Parathyroid adenoma (tissue), 2 donors: ENCODE results near the gene ME3.

ENCODE experiments used
- H2AFZ ChIP-seq: fragments of 300-600 bp; sonication (generic); one replicate; pipeline ENCODE4 v1.7.0; 2017; ENCODE audit warnings: antibody characterized with exemption, mild to moderate bottlenecking
- H3K27ac ChIP-seq: fragments of 300-600 bp; sonication (generic); one replicate; pipeline ENCODE4 v1.7.0; 2017
- H3K27me3 ChIP-seq: fragments of 300-600 bp; sonication (generic); one replicate; pipeline ENCODE4 v1.7.0; 2017; ENCODE audit warnings: low read length; ENCODE audit not compliant: control insufficient read depth, insufficient read depth
- H3K36me3 ChIP-seq: fragments of 300-600 bp; sonication (generic); one replicate; pipeline ENCODE4 v1.7.0; 2017; ENCODE audit warnings: low read length; ENCODE audit not compliant: control insufficient read depth, insufficient read depth
- H3K4me1 ChIP-seq: fragments of 300-600 bp; sonication (generic); one replicate; pipeline ENCODE4 v1.7.0; 2017; ENCODE audit warnings: control low read depth
- H3K4me2 ChIP-seq: fragments of 300-600 bp; sonication (generic); one replicate; pipeline ENCODE4 v1.7.0; 2017; ENCODE audit warnings: low read length
- H3K4me3 ChIP-seq: fragments of 300-600 bp; sonication (generic); one replicate; pipeline ENCODE4 v1.7.0; 2017; ENCODE audit warnings: low read depth, low read length
- H3K79me2 ChIP-seq: fragments of 300-600 bp; sonication (generic); one replicate; pipeline ENCODE4 v1.7.0; 2017; ENCODE audit warnings: control low read depth
- H3K9ac ChIP-seq: fragments of 300-600 bp; sonication (generic); one replicate; pipeline ENCODE4 v1.7.0; 2017; ENCODE audit warnings: mild to moderate bottlenecking
- H3K9me3 ChIP-seq: fragments of 300-600 bp; sonication (generic); one replicate; pipeline ENCODE4 v1.7.0; 2017; ENCODE audit warnings: low read length; ENCODE audit not compliant: control insufficient read depth
- TF ChIP-seq, protein P1 (sequence below): fragments of 300-600 bp; sonication (generic); IDR thresholded peaks from one replicate; pipeline ENCODE4 v1.7.0; 2017; ENCODE audit warnings: antibody characterized with exemption, mild to moderate bottlenecking
- donor health status: primary hyperparathyroidism.

ME3 gene

DNA sequence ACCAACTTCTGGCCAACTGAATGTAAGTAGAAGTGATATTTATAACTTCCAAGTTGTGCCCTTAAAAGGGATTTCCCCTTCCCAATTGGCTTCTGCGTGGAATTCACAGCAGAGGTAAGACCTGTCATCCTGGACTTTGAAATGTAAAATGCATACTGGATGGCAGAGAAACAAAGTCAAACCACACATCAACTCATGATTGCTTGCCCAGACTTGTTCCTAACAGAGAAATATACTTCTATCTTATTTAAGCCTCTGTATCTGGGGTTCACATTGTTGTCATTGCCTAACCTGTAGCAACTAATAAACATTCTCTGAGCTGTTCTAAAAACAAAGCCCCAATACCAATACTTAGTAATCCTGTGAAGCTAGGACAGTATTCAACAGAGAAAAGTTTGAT lies 6.2 kb downstream of the ME3 start:
- Histone ChIP-seq H3K79me2 (no peaks in the 10 kb centered on the region), H3K4me1 (peaks cover 17% of the 10 kb centered on the region), H3K9ac (no peak overlapping the region), H3K4me2 (no peak overlapping the region), H3K36me3 (no peaks in the 10 kb centered on the region), H3K9me3 (no peaks in the 10 kb centered on the region), H3K27ac (no peak overlapping the region), H2AFZ (no peak overlapping the region), H3K4me3 (no peak overlapping the region), H3K27me3 (no peaks in the 10 kb centered on the region)
- TF ChIP-seq, protein P1, sequence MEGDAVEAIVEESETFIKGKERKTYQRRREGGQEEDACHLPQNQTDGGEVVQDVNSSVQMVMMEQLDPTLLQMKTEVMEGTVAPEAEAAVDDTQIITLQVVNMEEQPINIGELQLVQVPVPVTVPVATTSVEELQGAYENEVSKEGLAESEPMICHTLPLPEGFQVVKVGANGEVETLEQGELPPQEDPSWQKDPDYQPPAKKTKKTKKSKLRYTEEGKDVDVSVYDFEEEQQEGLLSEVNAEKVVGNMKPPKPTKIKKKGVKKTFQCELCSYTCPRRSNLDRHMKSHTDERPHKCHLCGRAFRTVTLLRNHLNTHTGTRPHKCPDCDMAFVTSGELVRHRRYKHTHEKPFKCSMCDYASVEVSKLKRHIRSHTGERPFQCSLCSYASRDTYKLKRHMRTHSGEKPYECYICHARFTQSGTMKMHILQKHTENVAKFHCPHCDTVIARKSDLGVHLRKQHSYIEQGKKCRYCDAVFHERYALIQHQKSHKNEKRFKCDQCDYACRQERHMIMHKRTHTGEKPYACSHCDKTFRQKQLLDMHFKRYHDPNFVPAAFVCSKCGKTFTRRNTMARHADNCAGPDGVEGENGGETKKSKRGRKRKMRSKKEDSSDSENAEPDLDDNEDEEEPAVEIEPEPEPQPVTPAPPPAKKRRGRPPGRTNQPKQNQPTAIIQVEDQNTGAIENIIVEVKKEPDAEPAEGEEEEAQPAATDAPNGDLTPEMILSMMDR: no peak

DNA sequence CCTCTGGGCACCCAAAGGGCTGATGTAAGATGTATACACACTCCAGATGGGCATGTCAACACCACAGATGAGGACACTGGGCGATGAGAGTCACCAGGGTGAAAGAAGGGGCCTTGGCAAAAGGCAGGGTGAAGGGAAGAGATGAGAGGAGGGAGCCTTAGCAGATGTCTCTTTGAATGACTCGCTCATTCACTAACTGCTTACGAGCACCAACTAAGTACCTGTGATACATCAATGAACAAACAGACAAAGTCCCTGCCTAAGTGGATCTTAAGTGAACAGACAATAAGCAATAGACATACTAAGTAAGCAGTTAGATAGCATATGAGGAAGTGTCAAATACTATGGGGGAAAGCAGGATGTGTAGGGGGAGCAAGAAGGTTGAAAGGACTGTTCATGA lies 7.5 kb downstream of the ME3 start:
- TF ChIP-seq, protein P1: no peak
- Histone ChIP-seq H3K79me2 (no peaks in the 10 kb centered on the region), H3K4me1 (peaks cover 12% of the 10 kb centered on the region), H3K36me3 (no peaks in the 10 kb centered on the region), H3K4me3 (no peak overlapping the region), H2AFZ (no peak overlapping the region), H3K27me3 (no peaks in the 10 kb centered on the region), H3K27ac (no peak overlapping the region), H3K9me3 (no peaks in the 10 kb centered on the region), H3K4me2 (no peak overlapping the region), H3K9ac (no peak overlapping the region)

DNA sequence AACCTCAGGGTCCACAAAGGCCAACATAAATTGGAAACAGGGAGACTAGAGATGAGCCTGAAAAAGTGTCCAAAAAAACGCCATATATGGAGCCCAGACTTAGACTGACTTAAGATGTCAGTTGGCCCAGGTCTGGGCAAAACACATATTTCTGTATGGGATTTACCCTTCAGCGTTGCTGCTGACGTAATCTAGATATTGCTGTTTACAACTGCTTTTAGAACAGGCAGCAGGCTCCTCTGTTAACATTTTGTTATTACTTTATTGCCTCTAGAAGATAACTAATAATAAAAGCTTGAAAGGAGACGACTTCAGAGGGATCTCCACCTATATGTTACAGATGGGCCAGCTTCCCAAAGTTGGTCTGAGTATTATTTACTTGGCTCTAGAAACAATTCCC lies 8.7 kb downstream of the ME3 start:
- Histone ChIP-seq H3K27ac (no peak overlapping the region), H3K4me3 (no peak overlapping the region), H3K36me3 (no peaks in the 10 kb centered on the region), H3K4me2 (no peak overlapping the region), H3K9ac (no peak overlapping the region), H2AFZ (no peak overlapping the region), H3K79me2 (no peaks in the 10 kb centered on the region), H3K9me3 (no peaks in the 10 kb centered on the region), H3K4me1 (peaks cover 7% of the 10 kb centered on the region), H3K27me3 (no peaks in the 10 kb centered on the region)
- TF ChIP-seq, protein P1: no peak

DNA sequence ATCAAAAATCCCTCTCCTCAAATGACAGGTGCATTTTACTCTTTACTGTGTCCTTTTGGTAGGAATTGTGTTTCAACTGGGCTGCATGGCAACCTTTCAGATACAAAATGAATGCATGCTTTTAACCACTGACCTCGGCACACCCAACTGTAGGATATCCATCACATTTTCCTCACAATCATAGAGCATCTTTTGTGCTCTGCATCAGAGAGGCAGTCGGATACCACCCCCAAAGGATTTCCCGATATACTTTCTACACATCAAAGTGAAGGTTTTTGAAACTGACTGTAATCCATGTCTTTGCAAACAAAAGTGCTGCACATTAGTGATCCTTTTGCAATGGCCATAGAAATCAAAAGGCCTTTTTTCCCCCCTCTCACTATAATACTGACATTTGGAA lies 9.1 kb downstream of the ME3 start:
- Histone ChIP-seq H2AFZ (no peak overlapping the region), H3K4me1 (peaks cover 2% of the 10 kb centered on the region), H3K4me2 (no peak overlapping the region), H3K9me3 (no peaks in the 10 kb centered on the region), H3K9ac (no peak overlapping the region), H3K27ac (no peak overlapping the region), H3K36me3 (no peaks in the 10 kb centered on the region), H3K27me3 (no peaks in the 10 kb centered on the region), H3K4me3 (no peak overlapping the region), H3K79me2 (no peaks in the 10 kb centered on the region)
- TF ChIP-seq, protein P1: no peak

DNA sequence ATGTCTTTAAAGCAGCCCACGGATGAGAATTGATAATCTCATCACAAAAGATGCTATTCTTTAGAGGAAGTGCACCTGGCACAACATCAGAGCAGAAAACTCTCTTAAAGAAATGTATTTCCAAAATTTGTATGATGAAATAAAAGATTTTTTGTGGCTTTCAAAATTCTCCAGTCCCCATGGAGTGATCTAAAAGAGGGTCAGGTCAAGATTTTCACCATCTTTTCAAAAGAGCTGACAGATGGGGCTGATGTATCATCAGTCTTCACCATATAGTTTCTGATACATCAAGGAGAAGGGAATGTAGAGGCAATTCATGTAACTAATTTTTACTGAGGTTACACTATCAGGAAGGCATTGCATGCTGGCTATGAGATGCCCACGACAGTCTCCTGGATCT lies 11.7 kb downstream of the ME3 start:
- H3K79me2 ChIP-seq: no peaks in the 10 kb centered on the region
- H3K36me3 ChIP-seq: no peaks in the 10 kb centered on the region
- H3K4me2 ChIP-seq: no peak overlapping the region
- no peak overlapping the region for H3K27ac ChIP-seq
- no peak overlapping the region for H2AFZ ChIP-seq
- H3K9me3 ChIP-seq: no peaks in the 10 kb centered on the region
- H3K4me3 ChIP-seq: no peak overlapping the region
- H3K9ac ChIP-seq: no peak overlapping the region
- TF ChIP-seq, protein P1: no peak
- peaks cover 2% of the 10 kb centered on the region for H3K4me1 ChIP-seq
- H3K27me3 ChIP-seq: no peaks in the 10 kb centered on the region
